Keratinocyte (primary cell): Measurements from ENCODE around the gene KLF12. TPM values are rescaled to one million over a fixed set of nuclear protein-coding genes. Genes with fewer than 3 reads are reported as not detected.

Experiments used
- DNase-seq: peaks from one replicate; pipeline ENCODE4 v3.0.0-alpha.2; 2011; ENCODE audit warnings: low read depth, missing footprints, low spot score
- FAIRE-seq: peaks from 2 replicates; lab custom pipeline; 2011; peaks lifted over from hg19 to GRCh38; lab: Jason Lieb, UNC
- H2AFZ ChIP-seq: 2 replicates; pipeline ENCODE4 v1.6.0; 2012; ENCODE audit warnings: low read length, control low read depth, inconsistent platforms; ENCODE audit not compliant: control insufficient read depth
- H3K27ac ChIP-seq: 2 replicates; pipeline ENCODE4 v1.5.1; 2011; ENCODE audit warnings: low read length; ENCODE audit not compliant: control insufficient read depth, insufficient read depth
- H3K27me3 ChIP-seq: 3 replicates; pipeline ENCODE4 v1.6.0; 2011; ENCODE audit warnings: low read length; ENCODE audit not compliant: control insufficient read depth, insufficient read depth; ENCODE audit errors: extremely low read depth
- H3K36me3 ChIP-seq, 2 experiments: 2 replicates in 1 of 2; 3 replicates in 1 of 2; pipeline ENCODE4 v1.5.1; 2011; ENCODE audit warnings: low read length in 2 of 2, mild to moderate bottlenecking in 1 of 2; ENCODE audit not compliant: control insufficient read depth in 2 of 2, insufficient read depth in 2 of 2; ENCODE audit errors: extremely low read depth in 1 of 2
- H3K4me1 ChIP-seq: 3 replicates; pipeline ENCODE4 v1.5.1; 2011; ENCODE audit warnings: low read length; ENCODE audit not compliant: control insufficient read depth, insufficient read depth; ENCODE audit errors: extremely low read depth
- H3K4me2 ChIP-seq: 3 replicates; pipeline ENCODE4 v1.6.0; 2011; ENCODE audit warnings: low read depth, low read length; ENCODE audit not compliant: control insufficient read depth, insufficient read depth; ENCODE audit errors: extremely low read depth
- H3K4me3 ChIP-seq, 3 experiments: fragments of 200-600 bp in 1 of 3; sonication (generic) in 1 of 3; 2 replicates in 2 of 3; 3 replicates in 1 of 3; pipeline ENCODE4 v1.5.1; 2011 to 2016; ENCODE audit warnings: low read length in 3 of 3, mild to moderate bottlenecking in 3 of 3, control low read depth in 2 of 3, inconsistent platforms in 1 of 3, low read depth in 1 of 3, mixed read lengths in 1 of 3, mixed run types in 1 of 3, moderate library complexity in 1 of 3; ENCODE audit not compliant: control insufficient read depth in 2 of 3, insufficient read depth in 2 of 3; ENCODE audit errors: extremely low read depth in 1 of 3
- H3K79me2 ChIP-seq: 2 replicates; pipeline ENCODE4 v1.6.0; 2012; ENCODE audit warnings: low read length; ENCODE audit not compliant: control insufficient read depth, insufficient read depth
- H3K9ac ChIP-seq: 3 replicates; pipeline ENCODE4 v1.6.0; 2011; ENCODE audit warnings: low read length; ENCODE audit not compliant: control insufficient read depth, insufficient read depth; ENCODE audit errors: extremely low read depth
- H3K9me1 ChIP-seq: 3 replicates; pipeline ENCODE4 v1.6.0; 2011; ENCODE audit warnings: low read length; ENCODE audit not compliant: control insufficient read depth, insufficient read depth; ENCODE audit errors: extremely low read depth
- H3K9me3 ChIP-seq: 2 replicates; pipeline ENCODE4 v1.5.1; 2012; ENCODE audit warnings: low read depth, low read length; ENCODE audit not compliant: control insufficient read depth
- H4K20me1 ChIP-seq: 3 replicates; pipeline ENCODE4 v1.6.0; 2011; ENCODE audit warnings: low read length; ENCODE audit not compliant: control insufficient read depth, insufficient read depth; ENCODE audit errors: extremely low read depth
- CTCF ChIP-seq, 3 experiments: IDR thresholded peaks in 1 of 3; conservative IDR thresholded peaks in 1 of 3; optimal IDR thresholded peaks in 1 of 3; 2 replicates in 2 of 3; 3 replicates in 1 of 3; pipeline versions ENCODE3 to v1.5.1; 2011; ENCODE audit warnings: low read length in 3 of 3, mild to moderate bottlenecking in 3 of 3, moderate library complexity in 2 of 3, control low read depth in 1 of 3, inconsistent platforms in 1 of 3; ENCODE audit not compliant: insufficient read depth in 2 of 3; ENCODE audit errors: extremely low read depth in 1 of 3
- EZH2 ChIP-seq: IDR thresholded peaks from one replicate; pipeline ENCODE4 v1.6.1; 2012; ENCODE audit warnings: inconsistent platforms, mild to moderate bottlenecking, low read length, moderate library complexity
- dilution Hi-C: fragments of 300-500 bp; cut with MboI; formaldehyde crosslinking; loops from one replicate; pipeline ENCODE4 v1.7.0; 2020; ENCODE audit warnings: low sequenced_read_pairs; ENCODE audit not compliant: extremely low pct_ligation_motif_present
- polyA plus RNA-seq, 5 experiments: library from polyadenylated mRNA; depleted of rRNA in 3 of 5; stranded (reverse) in 3 of 5; stranded (forward) in 1 of 5; unstranded in 1 of 5; fragments of >200 nt; gene quantifications; 1 replicate in 1 of 5; 2 replicates in 3 of 5; 3 replicates in 1 of 5; pipeline versions ENCODE4 v1.2.1 to v1.2.3, GENCODE V29; 2011 to 2012; ENCODE audit warnings: missing spikeins in 2 of 5, low read depth in 1 of 5, low replicate concordance in 1 of 5

The KLF12 gene
- polyA plus RNA-seq, 1 donor (not counting 4 experiments of a cell fraction or from before 2014, with no cell fraction given) = 6.1 TPM

GRCh38 chr13:74131227-74131626 is 3.0 kb downstream of the KLF12 start:
- TF ChIP-seq EZH2 = no peak
- TF ChIP-seq CTCF (optimal IDR thresholded peaks at IDR 0.05 in 1 of 3, IDR thresholded peaks at IDR 0.05 in 1 of 3, conservative IDR thresholded peaks at IDR 0.05 in 1 of 3; ENCODE audit: extremely low read depth in 1 of 3, insufficient read depth in 2 of 3, low read length in 3 of 3) = no peak
- FAIRE-seq = no peak
- Histone ChIP-seq H2AFZ (no peak overlapping the region), H3K9me1 (no peaks in the 10 kb centered on the region), H3K4me3 (no peak overlapping the region), H3K27me3 (no peaks in the 10 kb centered on the region), H3K4me1 (peaks cover 8% of the 10 kb centered on the region), H3K79me2 (peaks cover 31% of the 10 kb centered on the region), H3K36me3 (no peaks in the 10 kb centered on the region), H3K27ac (no peak overlapping the region), H3K9ac (no peak overlapping the region), H4K20me1 (no peaks in the 10 kb centered on the region), H3K4me2 (no peak overlapping the region), H3K9me3 (no peaks in the 10 kb centered on the region)
- dilution Hi-C loops = no loop called here
- no peak for DNase-seq

GRCh38 chr13:74129500-74130191 is 4.6 kb downstream of the KLF12 start:
- FAIRE-seq (no peak), DNase-seq (no peak)
- Histone ChIP-seq H2AFZ (no peak overlapping the region), H3K36me3 (no peaks in the 10 kb centered on the region), H3K27me3 (no peaks in the 10 kb centered on the region), H4K20me1 (no peaks in the 10 kb centered on the region), H3K27ac (no peak overlapping the region), H3K79me2 (peaks cover 33% of the 10 kb centered on the region), H3K9me1 (no peaks in the 10 kb centered on the region), H3K9ac (no peak overlapping the region), H3K4me3 (no peak overlapping the region), H3K9me3 (no peaks in the 10 kb centered on the region), H3K4me1 (peaks cover 4% of the 10 kb centered on the region), H3K4me2 (no peak overlapping the region)
- TF ChIP-seq CTCF (optimal IDR thresholded peaks at IDR 0.05 in 1 of 3, IDR thresholded peaks at IDR 0.05 in 1 of 3, conservative IDR thresholded peaks at IDR 0.05 in 1 of 3; ENCODE audit: extremely low read depth in 1 of 3, insufficient read depth in 2 of 3, low read length in 3 of 3) (no peak), EZH2 (no peak)
- dilution Hi-C loops = no loop called here
